Nephron progenitor cell (in vitro differentiated cells): ENCODE data around the gene ZNF428.
A peak's percentile ranks its signal among the peaks of the same experiment; 100 is the strongest.
"Not testable (repeated sequence)": the region's sequence is repeated elsewhere in the genome, so short reads cannot be mapped to it uniquely, and the experiment has no call there.

Experiments
- DNase-seq: peaks from one replicate; pipeline ENCODE4 v3.0.0; 2021
- H3K27ac Mint-ChIP-seq: 2 replicates; pipeline ENCODE4 v1.8.0; 2021; ENCODE audit warnings: mild to moderate bottlenecking, moderate library complexity, mixed read lengths
- H3K27me3 Mint-ChIP-seq: 2 replicates; pipeline ENCODE4 v1.8.0; 2021; ENCODE audit warnings: mild to moderate bottlenecking, low read depth, mixed read lengths; ENCODE audit not compliant: poor library complexity
- H3K36me3 Mint-ChIP-seq: 2 replicates; pipeline ENCODE4 v1.8.0; 2021; ENCODE audit warnings: low read depth, mixed read lengths
- H3K4me1 Mint-ChIP-seq: 2 replicates; pipeline ENCODE4 v1.8.0; 2021; ENCODE audit warnings: mixed read lengths
- H3K4me3 Mint-ChIP-seq: 2 replicates; pipeline ENCODE4 v1.8.0; 2021; ENCODE audit warnings: mild to moderate bottlenecking, moderate library complexity, mixed read lengths
- H3K9me3 Mint-ChIP-seq: 2 replicates; pipeline ENCODE4 v1.8.0; 2021; ENCODE audit warnings: mild to moderate bottlenecking, moderate library complexity, mixed read lengths
- CTCF ChIP-seq: fragments of 200-600 bp; sonication (generic); IDR thresholded peaks from 2 replicates; pipeline ENCODE4 v1.5.0; 2021; ENCODE audit warnings: antibody characterized with exemption

ZNF428 gene

GRCh38 chr19:43589678-43590077 is 29.8 kb downstream of the ZNF428 start:
- peak overlapping the region; percentile 12 for H3K27ac Mint-ChIP-seq
- H3K27me3 Mint-ChIP-seq: peaks cover 3% of the 10 kb centered on the region
- H3K9me3 Mint-ChIP-seq: no peaks in the 10 kb centered on the region
- H3K4me1 Mint-ChIP-seq: peaks cover 10% of the 10 kb centered on the region
- H3K4me3 Mint-ChIP-seq: no peak overlapping the region
- DNase-seq: no peak
- H3K36me3 Mint-ChIP-seq: peaks cover 58% of the 10 kb centered on the region
- TF ChIP-seq CTCF: no peak

GRCh38 chr19:43589277-43589676 is 30.2 kb downstream of the ZNF428 start:
- Mint-ChIP-seq H3K9me3 (no peaks in the 10 kb centered on the region), H3K4me1 (peaks cover 10% of the 10 kb centered on the region), H3K27me3 (peaks cover 3% of the 10 kb centered on the region), H3K4me3 (no peak overlapping the region), H3K36me3 (peaks cover 62% of the 10 kb centered on the region), H3K27ac (peak overlapping the region; percentile 79)
- TF ChIP-seq CTCF: no peak
- DNase-seq: no peak

- H3K4me1 Mint-ChIP-seq, H3K27me3 Mint-ChIP-seq, H3K4me3 Mint-ChIP-seq, H3K27ac Mint-ChIP-seq, DNase-seq, H3K9me3 Mint-ChIP-seq: not testable (repeated sequence)
- H3K36me3 Mint-ChIP-seq: peaks cover 51% of the 10 kb centered on the region
These were observed 32.4 kb downstream of the ZNF428 start for GRCh38 chr19:43587029-43587428.

- H3K27ac Mint-ChIP-seq: no peak overlapping the region
- peaks cover 3% of the 10 kb centered on the region for H3K27me3 Mint-ChIP-seq
- peaks cover 51% of the 10 kb centered on the region for H3K36me3 Mint-ChIP-seq
- DNase-seq: no peak
- TF ChIP-seq CTCF: no peak
- H3K9me3 Mint-ChIP-seq: no peaks in the 10 kb centered on the region
- H3K4me1 Mint-ChIP-seq: peaks cover 15% of the 10 kb centered on the region
- no peak overlapping the region for H3K4me3 Mint-ChIP-seq
These were observed 33.1 kb downstream of the ZNF428 start for GRCh38 chr19:43586346-43586745.

GRCh38 chr19:43584484-43584883 is 34.9 kb downstream of the ZNF428 start:
- Mint-ChIP-seq H3K27ac (peak overlapping the region; percentile 77), H3K9me3 (no peaks in the 10 kb centered on the region), H3K4me3 (no peak overlapping the region), H3K27me3 (peaks cover 3% of the 10 kb centered on the region), H3K4me1 (peaks cover 32% of the 10 kb centered on the region), H3K36me3 (peaks cover 38% of the 10 kb centered on the region)
- TF ChIP-seq CTCF: no peak
- no peak for DNase-seq

- Mint-ChIP-seq H3K9me3 (no peaks in the 10 kb centered on the region), H3K4me1 (peaks cover 42% of the 10 kb centered on the region), H3K36me3 (peaks cover 29% of the 10 kb centered on the region), H3K27ac (no peak overlapping the region), H3K4me3 (no peak overlapping the region), H3K27me3 (peaks cover 3% of the 10 kb centered on the region)
- DNase-seq: no peak
- no peak for TF ChIP-seq CTCF
These were observed 36.9 kb downstream of the ZNF428 start for GRCh38 chr19:43582495-43582894.
